HCT116 (cell line): ENCODE measurements around the gene MANEAL. TPM values are rescaled to one million over a fixed set of nuclear protein-coding genes. Genes with fewer than 3 reads are reported as not detected.

Experiments
- ATAC-seq: fragments of 200-7000 bp; cut with Tn5 transposase; 2 replicates; pipeline ENCODE4 v1.9.1; 2020; ENCODE audit warnings: mild to moderate bottlenecking, moderate library complexity
- BruUV-seq: library from RNA; stranded (reverse); fragments of 400-500 nt; replicated peaks from 2 replicates; lab custom pipeline; 2021; lab: Mats Ljungman, UMichigan
- CTCF ChIA-PET: fragments of 300-600 bp; sonication (Branson Sonifier 250); formaldehyde crosslinking; loops from one replicate; lab custom pipeline; 2021; ENCODE audit warnings: antibody characterized with exemption; lab: Charles Lee
- POLR2A ChIA-PET: fragments of 300-600, 350-600 bp; sonication (Branson Sonifier 250); formaldehyde crosslinking; loops from one replicate; lab custom pipeline; 2021; ENCODE audit warnings: antibody characterized with exemption; lab: Charles Lee
- RAD21 ChIA-PET, 2 experiments: fragments of 300-600 bp; sonication (Branson Sonifier 250); formaldehyde crosslinking; loops; one replicate each; lab custom pipeline; 2023; ENCODE audit warnings: low total read pairs in 2 of 2; ENCODE audit not compliant: uncharacterized antibody in 2 of 2, unreplicated experiment in 2 of 2, low non-redundant PET in 1 of 2; lab: Charles Lee
- DNase-seq: peaks from one replicate; pipeline ENCODE4 v3.0.0-alpha.2; 2010; ENCODE audit warnings: low read depth, low spot score
- H2AFZ ChIP-seq: fragments of 200-600 bp; shearing (Covaris generic), sonication (generic); 2 replicates; pipeline ENCODE4 v1.6.1; 2017; ENCODE audit warnings: low read depth, mixed run types, mixed read lengths, antibody characterized with exemption, low read length; ENCODE audit not compliant: poor library complexity, severe bottlenecking
- H3K27ac ChIP-seq: 2 replicates; pipeline ENCODE4 v1.5.1; 2012; ENCODE audit warnings: low read depth, low read length
- H3K27me3 ChIP-seq: fragments of 200-600 bp; sonication (generic); 2 replicates; pipeline ENCODE4 v1.6.1; 2016; ENCODE audit warnings: mixed run types, low read length, mixed read lengths; ENCODE audit not compliant: insufficient read depth
- H3K36me3 ChIP-seq, 2 experiments: fragments of 200-500 bp in 1 of 2; fragments of 200-600 bp in 1 of 2; sonication (Bioruptor generic) in 1 of 2; sonication (generic) in 1 of 2; 2 replicates each; pipeline versions ENCODE4 v1.5.1 to v1.6.1; 2014 to 2016; ENCODE audit warnings: low read length in 2 of 2, inconsistent platforms in 1 of 2, mixed read lengths in 1 of 2, mixed run types in 1 of 2; ENCODE audit not compliant: insufficient read depth in 2 of 2, control insufficient read depth in 1 of 2
- H3K4me1 ChIP-seq, 2 experiments: fragments of 200-600 bp in 1 of 2; sonication (generic) in 1 of 2; 2 replicates each; pipeline versions ENCODE4 v1.5.1 to v1.6.1; 2012 to 2017; ENCODE audit warnings: low read length in 2 of 2, inconsistent platforms in 1 of 2, mild to moderate bottlenecking in 1 of 2, mixed read lengths in 1 of 2, mixed run types in 1 of 2, moderate library complexity in 1 of 2; ENCODE audit not compliant: insufficient read depth in 2 of 2, control insufficient read depth in 1 of 2
- H3K4me2 ChIP-seq: fragments of 200-600 bp; sonication (generic); 2 replicates; pipeline ENCODE4 v1.6.1; 2017; ENCODE audit warnings: mixed run types, low read length, mixed read lengths
- H3K4me3 ChIP-seq, 2 experiments: fragments of 200-600 bp in 1 of 2; sonication (generic) in 1 of 2; replicated peaks in 1 of 2; 2 replicates each; pipeline ENCODE4 v1.5.1; 2011 to 2016; ENCODE audit warnings: low read length in 2 of 2, control low read depth in 1 of 2, low read depth in 1 of 2, mild to moderate bottlenecking in 1 of 2, mixed read lengths in 1 of 2, mixed run types in 1 of 2
- H3K79me2 ChIP-seq: fragments of 200-600 bp; sonication (generic); 2 replicates; pipeline ENCODE4 v1.6.1; 2017; ENCODE audit warnings: mild to moderate bottlenecking, mixed run types, low read length, moderate library complexity, mixed read lengths; ENCODE audit not compliant: insufficient read depth
- H3K9ac ChIP-seq: fragments of 200-600 bp; sonication (generic); 2 replicates; pipeline ENCODE4 v1.6.1; 2016; ENCODE audit warnings: low read length, mixed read lengths
- H3K9me2 ChIP-seq: fragments of 200-600 bp; sonication (generic), shearing (Covaris generic); 2 replicates; pipeline ENCODE4 v1.6.1; 2017; ENCODE audit warnings: mixed run types, mild to moderate bottlenecking, moderate library complexity; ENCODE audit not compliant: insufficient read depth
- H3K9me3 ChIP-seq, 2 experiments: fragments of 200-500 bp in 1 of 2; fragments of 200-600 bp in 1 of 2; sonication (Bioruptor generic) in 1 of 2; sonication (generic) in 1 of 2; 2 replicates each; pipeline ENCODE4 v1.6.1; 2014 to 2017; ENCODE audit warnings: low read length in 2 of 2, mixed read lengths in 2 of 2, inconsistent platforms in 1 of 2, low read depth in 1 of 2, mild to moderate bottlenecking in 1 of 2, mixed run types in 1 of 2, moderate library complexity in 1 of 2; ENCODE audit not compliant: control insufficient read depth in 1 of 2, insufficient read depth in 1 of 2
- H4K20me1 ChIP-seq: fragments of 200-600 bp; sonication (generic), shearing (Covaris generic); 2 replicates; pipeline ENCODE4 v1.6.1; 2017; ENCODE audit warnings: mixed run types, mild to moderate bottlenecking, moderate library complexity; ENCODE audit not compliant: insufficient read depth
- ATF3 ChIP-seq: IDR thresholded peaks from 2 replicates; pipeline ENCODE4 v1.6.1; 2012
- EGR1 ChIP-seq: IDR thresholded peaks from 2 replicates; pipeline ENCODE4 v1.6.1; 2012; ENCODE audit warnings: low read depth
- EZH2phosphoT487 ChIP-seq: fragments of 200-600 bp; IDR thresholded peaks from 2 replicates; pipeline ENCODE4 v1.6.1; 2018; ENCODE audit warnings: antibody characterized with exemption, borderline replicate concordance
- POLR2A ChIP-seq: IDR thresholded peaks from 2 replicates; pipeline ENCODE4 v1.7.0; 2011; ENCODE audit warnings: borderline replicate concordance; ENCODE audit not compliant: insufficient read depth, insufficient read length; ENCODE audit errors: extremely low read depth
- ZNF274 ChIP-seq: fragments of 200-500 bp; sonication (Bioruptor generic); IDR thresholded peaks from 2 replicates; pipeline ENCODE4 v1.6.1; 2014; ENCODE audit warnings: mild to moderate bottlenecking, low read depth, low read length, inconsistent platforms
- intact Hi-C: fragments of 100-400 bp; cut with micrococcal nuclease; formaldehyde crosslinking; loops from 2 replicates; pipeline ENCODE4 v1.10.0; 2022
- total RNA-seq: library from RNA; stranded (reverse); gene quantifications from one replicate; pipeline ENCODE4 v1.2.1, GENCODE V29; 2021; ENCODE audit not compliant: unreplicated experiment

MANEAL gene
- total RNA-seq, 1 experiment from 2014 or later = 17.3 TPM

- no peaks in the 10 kb centered on the region for H3K9me2 ChIP-seq
- no peaks in the 10 kb centered on the region for H3K4me1 ChIP-seq
- no peaks in the 10 kb centered on the region for H3K27me3 ChIP-seq
- ChIA-PET RAD21 (no interaction called here), POLR2A (interaction anchor here (1.0 kb wide), 1 partner anchor 14 kb away, joined by 3 read pairs; the partner anchor contains the start of gene MTF1), CTCF (interaction anchor here (0.9 kb wide), 1 partner anchor 15 kb away, joined by 4 read pairs; the partner anchor contains the start of gene MTF1)
- H3K9ac ChIP-seq = no peak overlapping the region
- H2AFZ ChIP-seq = no peak overlapping the region
- no peak for ATAC-seq
- no peak for TF ChIP-seq EZH2phosphoT487
- TF ChIP-seq ZNF274 = no peak
- TF ChIP-seq ATF3 = no peak
- no peak for TF ChIP-seq EGR1
- H3K27ac ChIP-seq = no peak overlapping the region
- intact Hi-C loops = no loop called here
- H3K4me2 ChIP-seq = no peak overlapping the region
- no TSS peak for BruUV-seq
- peaks cover 5% of the 10 kb centered on the region in 2 experiments; a peak in 2 of 4 replicates for H3K36me3 ChIP-seq
- H3K79me2 ChIP-seq = peaks cover 82% of the 10 kb centered on the region
- no peaks in the 10 kb centered on the region for H4K20me1 ChIP-seq
- no peaks in the 10 kb centered on the region for H3K9me3 ChIP-seq
- no peak overlapping the region for H3K4me3 ChIP-seq
- DNase-seq = no peak
Measured at GRCh38 chr1:37845049-37845646, 51.5 kb downstream of the MANEAL start.

- CTCF ChIA-PET = interaction anchor here (0.9 kb wide), 1 partner anchor 14 kb away, joined by 4 read pairs; the partner anchor contains the start of gene MTF1
- Histone ChIP-seq H3K27ac (no peak overlapping the region), H3K79me2 (peaks cover 86% of the 10 kb centered on the region)
Measured at GRCh38 chr1:37845786-37846185, 52.1 kb downstream of the MANEAL start.

More at GRCh38 chr1:37845786-37846185, 52.1 kb downstream of the MANEAL start:
- ATAC-seq (no peak), DNase-seq (no peak)
- no peak for TF ChIP-seq POLR2A
- intact Hi-C loops = no loop called here
- Histone ChIP-seq H3K4me2 (no peak overlapping the region), H3K4me1 (no peaks in the 10 kb centered on the region), H4K20me1 (no peaks in the 10 kb centered on the region), H3K9me2 (no peaks in the 10 kb centered on the region), H3K4me3 (no peak overlapping the region), H3K9me3 (no peaks in the 10 kb centered on the region), H3K27me3 (no peaks in the 10 kb centered on the region), H3K36me3 (peaks cover 5% of the 10 kb centered on the region in 2 experiments; a peak in 2 of 4 replicates), H2AFZ (no peak overlapping the region), H3K9ac (no peak overlapping the region)
- no TSS peak for BruUV-seq
- POLR2A ChIA-PET = interaction anchor here (1.0 kb wide), 1 partner anchor 14 kb away, joined by 3 read pairs; the partner anchor contains the start of gene MTF1
- RAD21 ChIA-PET = no interaction called here
